Measurements from ENCODE around the gene NUDT15. TPM values are rescaled to one million over a fixed set of nuclear protein-coding genes. Genes with fewer than 3 reads are reported as not detected.

Gene NUDT15
- total RNA-seq, 5 donors from 2014 or later (not counting 1 experiment from before 2014, with no cell fraction given): 4.9 to 10.4 (median 5.6) TPM

DNA sequence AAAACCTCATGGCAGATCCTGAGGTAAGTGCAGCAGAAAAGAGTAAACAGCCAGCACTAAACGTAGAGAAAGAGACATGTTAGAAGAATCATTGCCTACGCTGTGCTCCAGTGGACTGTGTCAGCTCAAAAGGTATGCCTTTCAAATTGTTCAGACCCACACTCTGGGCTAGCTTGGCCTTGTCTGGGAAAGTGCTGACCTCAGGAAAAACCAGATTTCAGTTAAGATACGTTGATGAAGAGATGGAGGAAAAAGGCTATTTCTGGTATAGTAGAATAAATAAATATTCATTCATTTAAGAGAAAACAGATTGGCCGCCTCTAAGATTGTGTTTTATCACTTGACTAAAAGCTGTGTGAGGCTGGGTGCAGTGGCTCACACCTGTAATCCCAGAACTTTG lies 26.8 kb upstream of the NUDT15 start:
- POLR2A ChIA-PET: no interaction called here
- Mint-ChIP-seq H3K27me3 (no peaks in the 10 kb centered on the region), H3K36me3 (peaks cover 46% of the 10 kb centered on the region), H3K9me3 (no peaks in the 10 kb centered on the region), H3K27ac (no peak overlapping the region), H3K4me3 (no peak overlapping the region), H3K4me1 (no peaks in the 10 kb centered on the region)
- ATAC-seq (replicated peaks in 1 of 4): no peak
- Histone ChIP-seq H3K27me3 (replicated peaks in 1 of 2; ENCODE audit: control insufficient read depth in 2 of 2, extremely low read depth in 1 of 2, insufficient read depth in 2 of 2, low read length in 1 of 2) (no peaks in the 10 kb centered on the region), H3K9me3 (no peaks in the 10 kb centered on the region), H3K27ac (ENCODE audit: low read length) (no peak overlapping the region), H3K36me3 (ENCODE audit: control insufficient read depth in 2 of 2, extremely low read depth in 1 of 2, insufficient read depth in 1 of 2, low read length in 1 of 2) (peaks cover 0 to 6% of the 10 kb centered on the region in 2 donors), H3K4me1 (ENCODE audit: control insufficient read depth in 1 of 2, extremely low read depth in 1 of 2, insufficient read depth in 2 of 2, low read length in 2 of 2) (no peaks in the 10 kb centered on the region), H3K4me3 (ENCODE audit: control insufficient read depth in 1 of 2, extremely low read depth in 1 of 2, low read length in 1 of 2) (no peak overlapping the region)
- CTCF ChIA-PET: no interaction called here
- DNase-seq: no peak
- 94% methylated on average over 2 of the region's 4 CpGs for WGBS (ENCODE audit: insufficient coverage)

- Mint-ChIP-seq H3K4me3 (no peak overlapping the region), H3K36me3 (peaks cover 46% of the 10 kb centered on the region), H3K27ac (no peak overlapping the region), H3K27me3 (no peaks in the 10 kb centered on the region), H3K9me3 (no peaks in the 10 kb centered on the region), H3K4me1 (no peaks in the 10 kb centered on the region)
- ChIA-PET POLR2A (interaction anchor here in 1 of 2 donors (0.6 kb wide), 1 partner anchor 1864 kb away, joined by 3 read pairs; no protein-coding TSS in a partner anchor), CTCF (no interaction called here)
- no CpG with 5 or more reads among the region's 1 CpG for WGBS (ENCODE audit: insufficient coverage)
- H3K27ac ChIP-seq (ENCODE audit: low read length): no peak overlapping the region
- H3K4me1 ChIP-seq (ENCODE audit: control insufficient read depth in 1 of 2, extremely low read depth in 1 of 2, insufficient read depth in 2 of 2, low read length in 2 of 2): no peaks in the 10 kb centered on the region
- H3K36me3 ChIP-seq (ENCODE audit: control insufficient read depth in 2 of 2, extremely low read depth in 1 of 2, insufficient read depth in 1 of 2, low read length in 1 of 2): peaks cover 0 to 6% of the 10 kb centered on the region in 2 donors
- no peaks in the 10 kb centered on the region for H3K9me3 ChIP-seq
- no peak for DNase-seq
- H3K4me3 ChIP-seq (ENCODE audit: control insufficient read depth in 1 of 2, extremely low read depth in 1 of 2, low read length in 1 of 2): no peak overlapping the region
- H3K27me3 ChIP-seq (replicated peaks in 1 of 2; ENCODE audit: control insufficient read depth in 2 of 2, extremely low read depth in 1 of 2, insufficient read depth in 2 of 2, low read length in 1 of 2): no peaks in the 10 kb centered on the region
- ATAC-seq (replicated peaks in 1 of 4): no peak
Measured at GRCh38 chr13:48012668-48013067, 24.9 kb upstream of the NUDT15 start.

GRCh38 chr13:48014359-48014758 lies 23.2 kb upstream of the NUDT15 start:
- Histone ChIP-seq H3K27ac (ENCODE audit: low read length) (no peak overlapping the region), H3K4me1 (ENCODE audit: control insufficient read depth in 1 of 2, extremely low read depth in 1 of 2, insufficient read depth in 2 of 2, low read length in 2 of 2) (no peaks in the 10 kb centered on the region), H3K4me3 (ENCODE audit: control insufficient read depth in 1 of 2, extremely low read depth in 1 of 2, low read length in 1 of 2) (no peak overlapping the region), H3K27me3 (replicated peaks in 1 of 2; ENCODE audit: control insufficient read depth in 2 of 2, extremely low read depth in 1 of 2, insufficient read depth in 2 of 2, low read length in 1 of 2) (no peaks in the 10 kb centered on the region), H3K36me3 (ENCODE audit: control insufficient read depth in 2 of 2, extremely low read depth in 1 of 2, insufficient read depth in 1 of 2, low read length in 1 of 2) (peaks cover 0 to 6% of the 10 kb centered on the region in 2 donors), H3K9me3 (no peaks in the 10 kb centered on the region)
- WGBS (ENCODE audit: insufficient coverage): 86% methylated on average over 2 of the region's 2 CpGs
- Mint-ChIP-seq H3K27ac (no peak overlapping the region), H3K4me3 (no peak overlapping the region), H3K9me3 (no peaks in the 10 kb centered on the region), H3K27me3 (no peaks in the 10 kb centered on the region), H3K36me3 (peaks cover 40% of the 10 kb centered on the region), H3K4me1 (no peaks in the 10 kb centered on the region)
- POLR2A ChIA-PET: no interaction called here
- no peak for ATAC-seq (replicated peaks in 1 of 4)
- no peak for DNase-seq
- CTCF ChIA-PET: interaction anchor here in 1 of 2 donors (0.9 kb wide), 1 partner anchor 23 kb away, joined by 3 read pairs; the partner anchor contains the start of gene NUDT15

GRCh38 chr13:48018637-48019036 lies 18.9 kb upstream of the NUDT15 start:
- no CpG with 5 or more reads among the region's 2 CpGs for WGBS (ENCODE audit: insufficient coverage)
- ChIA-PET CTCF (no interaction called here), POLR2A (no interaction called here)
- Histone ChIP-seq H3K27me3 (replicated peaks in 1 of 2; ENCODE audit: control insufficient read depth in 2 of 2, extremely low read depth in 1 of 2, insufficient read depth in 2 of 2, low read length in 1 of 2) (no peaks in the 10 kb centered on the region), H3K4me3 (ENCODE audit: control insufficient read depth in 1 of 2, extremely low read depth in 1 of 2, low read length in 1 of 2) (no peak overlapping the region), H3K4me1 (ENCODE audit: control insufficient read depth in 1 of 2, extremely low read depth in 1 of 2, insufficient read depth in 2 of 2, low read length in 2 of 2) (no peaks in the 10 kb centered on the region), H3K36me3 (ENCODE audit: control insufficient read depth in 2 of 2, extremely low read depth in 1 of 2, insufficient read depth in 1 of 2, low read length in 1 of 2) (peaks cover 0 to 6% of the 10 kb centered on the region in 2 donors), H3K9me3 (no peaks in the 10 kb centered on the region), H3K27ac (ENCODE audit: low read length) (no peak overlapping the region)
- Mint-ChIP-seq H3K27me3 (no peaks in the 10 kb centered on the region), H3K4me3 (no peak overlapping the region), H3K9me3 (no peaks in the 10 kb centered on the region), H3K36me3 (peaks cover 29% of the 10 kb centered on the region), H3K4me1 (peaks cover 0 to 10% (median 6%) of the 10 kb centered on the region in 3 donors), H3K27ac (no peak overlapping the region)
- DNase-seq (no peak), ATAC-seq (replicated peaks in 1 of 4) (no peak)

DNA sequence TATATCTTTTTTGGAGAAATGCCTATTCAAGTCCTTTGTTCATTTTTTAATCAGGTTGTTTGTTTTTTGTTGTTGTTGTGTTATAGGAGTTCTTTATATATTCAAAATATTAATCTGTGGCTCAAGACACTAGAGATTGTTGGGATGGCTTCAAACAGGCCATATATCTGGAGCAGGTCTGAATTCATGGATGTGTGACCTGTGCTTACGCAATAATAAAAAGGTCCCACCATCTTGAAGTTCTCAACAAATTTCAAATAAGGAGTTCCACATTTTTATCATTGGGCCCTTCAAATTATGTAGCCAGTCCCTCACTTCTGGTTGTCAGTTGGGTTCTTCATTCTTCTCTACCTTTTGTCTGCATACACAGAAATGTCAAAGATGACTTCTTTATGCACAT lies 17.7 kb upstream of the NUDT15 start:
- no peaks in the 10 kb centered on the region for H3K27me3 Mint-ChIP-seq
- Histone ChIP-seq H3K27me3 (replicated peaks in 1 of 2; ENCODE audit: control insufficient read depth in 2 of 2, extremely low read depth in 1 of 2, insufficient read depth in 2 of 2, low read length in 1 of 2) (no peaks in the 10 kb centered on the region), H3K36me3 (ENCODE audit: control insufficient read depth in 2 of 2, extremely low read depth in 1 of 2, insufficient read depth in 1 of 2, low read length in 1 of 2) (no peaks in the 10 kb centered on the region), H3K27ac (ENCODE audit: low read length) (no peak overlapping the region), H3K9me3 (no peaks in the 10 kb centered on the region), H3K4me1 (ENCODE audit: control insufficient read depth in 1 of 2, extremely low read depth in 1 of 2, insufficient read depth in 2 of 2, low read length in 2 of 2) (no peaks in the 10 kb centered on the region), H3K4me3 (ENCODE audit: control insufficient read depth in 1 of 2, extremely low read depth in 1 of 2, low read length in 1 of 2) (no peak overlapping the region)
- DNase-seq (no peak), ATAC-seq (replicated peaks in 1 of 4) (no peak)
- ChIA-PET POLR2A (no interaction called here), CTCF (no interaction called here)
- no peaks in the 10 kb centered on the region for H3K9me3 Mint-ChIP-seq
- no peak overlapping the region for H3K4me3 Mint-ChIP-seq
- no peak overlapping the region for H3K27ac Mint-ChIP-seq
- H3K4me1 Mint-ChIP-seq: peaks cover 0 to 10% (median 7%) of the 10 kb centered on the region in 3 donors
- peaks cover 18% of the 10 kb centered on the region for H3K36me3 Mint-ChIP-seq
- WGBS (ENCODE audit: insufficient coverage): 57% methylated on average over 1 of the region's 1 CpG

GRCh38 chr13:48028066-48028465 lies 9.5 kb upstream of the NUDT15 start:
- Mint-ChIP-seq H3K27me3 (no peaks in the 10 kb centered on the region), H3K4me1 (peaks cover 0 to 2% (median 0%) of the 10 kb centered on the region in 3 donors), H3K27ac (no peak overlapping the region), H3K4me3 (no peak overlapping the region), H3K9me3 (peaks cover 0 to 11% (median 3%) of the 10 kb centered on the region in 3 donors), H3K36me3 (peaks cover 26% of the 10 kb centered on the region)
- Histone ChIP-seq H3K9me3 (no peaks in the 10 kb centered on the region), H3K27ac (ENCODE audit: low read length) (no peak overlapping the region), H3K27me3 (replicated peaks in 1 of 2; ENCODE audit: control insufficient read depth in 2 of 2, extremely low read depth in 1 of 2, insufficient read depth in 2 of 2, low read length in 1 of 2) (no peaks in the 10 kb centered on the region), H3K36me3 (ENCODE audit: control insufficient read depth in 2 of 2, extremely low read depth in 1 of 2, insufficient read depth in 1 of 2, low read length in 1 of 2) (no peaks in the 10 kb centered on the region), H3K4me3 (ENCODE audit: control insufficient read depth in 1 of 2, extremely low read depth in 1 of 2, low read length in 1 of 2) (no peak overlapping the region), H3K4me1 (ENCODE audit: control insufficient read depth in 1 of 2, extremely low read depth in 1 of 2, insufficient read depth in 2 of 2, low read length in 2 of 2) (no peaks in the 10 kb centered on the region)
- ChIA-PET POLR2A (interaction anchor here (0.6 kb wide), 3 partner anchors 26 to 1405 kb away, joined by 3 to 7 read pairs (median 3); no protein-coding TSS in a partner anchor), CTCF (interaction anchor here in 1 of 2 donors (1.0 kb wide), 1 partner anchor 10 kb away, joined by 3 read pairs; no protein-coding TSS in a partner anchor)
- DNase-seq (no peak), ATAC-seq (replicated peaks in 1 of 4) (no peak)

- Histone ChIP-seq H3K4me3 (ENCODE audit: control insufficient read depth in 1 of 2, extremely low read depth in 1 of 2, low read length in 1 of 2) (no peak overlapping the region), H3K9me3 (no peaks in the 10 kb centered on the region), H3K27me3 (replicated peaks in 1 of 2; ENCODE audit: control insufficient read depth in 2 of 2, extremely low read depth in 1 of 2, insufficient read depth in 2 of 2, low read length in 1 of 2) (no peaks in the 10 kb centered on the region), H3K27ac (ENCODE audit: low read length) (no peak overlapping the region), H3K36me3 (ENCODE audit: control insufficient read depth in 2 of 2, extremely low read depth in 1 of 2, insufficient read depth in 1 of 2, low read length in 1 of 2) (no peaks in the 10 kb centered on the region), H3K4me1 (ENCODE audit: control insufficient read depth in 1 of 2, extremely low read depth in 1 of 2, insufficient read depth in 2 of 2, low read length in 2 of 2) (no peaks in the 10 kb centered on the region)
- peaks cover 32% of the 10 kb centered on the region for H3K36me3 Mint-ChIP-seq
- H3K27me3 Mint-ChIP-seq: no peaks in the 10 kb centered on the region
- H3K4me1 Mint-ChIP-seq: peaks cover 0 to 5% (median 5%) of the 10 kb centered on the region in 3 donors
- CTCF ChIA-PET: interaction anchor here in 1 of 2 donors (0.6 kb wide), 1 partner anchor 1977 kb away, joined by 3 read pairs; no protein-coding TSS in a partner anchor
- DNase-seq: no peak
- no peak for ATAC-seq (replicated peaks in 1 of 4)
- H3K27ac Mint-ChIP-seq: no peak overlapping the region
- no peak overlapping the region for H3K4me3 Mint-ChIP-seq
- peaks cover 0 to 11% (median 3%) of the 10 kb centered on the region in 3 donors for H3K9me3 Mint-ChIP-seq
- WGBS (ENCODE audit: insufficient coverage): no CpG with 5 or more reads among the region's 2 CpGs
- POLR2A ChIA-PET: no interaction called here
Measured at GRCh38 chr13:48029859-48030258, 7.7 kb upstream of the NUDT15 start.

Measured in T-cell (primary cell).